K562 (cell line): ENCODE results near the gene SESN2. TPM values are rescaled to one million over a fixed set of nuclear protein-coding genes. Genes with fewer than 3 reads are reported as not detected.

ENCODE experiments used
- ARNT ChIP-seq, 2 experiments: fragments of 450-650 bp; IDR thresholded peaks; 2 replicates each; pipeline ENCODE4 v1.6.1; 2016; ENCODE audit warnings: mild to moderate bottlenecking in 1 of 2
- CCNT2 ChIP-seq: IDR thresholded peaks from 2 replicates; pipeline ENCODE4 v1.6.1; 2011; ENCODE audit warnings: borderline replicate concordance, low read depth, mild to moderate bottlenecking, moderate library complexity, mixed read lengths, low read length; ENCODE audit not compliant: insufficient read length; ENCODE audit errors: extremely low read depth
- CEBPB ChIP-seq: fragments of 450-650 bp; IDR thresholded peaks from 2 replicates; pipeline ENCODE4 v1.6.1; 2016; ENCODE audit warnings: missing genetic modification characterization, missing compliant biosample characterization
- GATAD2B ChIP-seq: fragments of 450-650 bp; IDR thresholded peaks from 2 replicates; pipeline ENCODE4 v1.6.1; 2017; ENCODE audit warnings: mild to moderate bottlenecking, borderline replicate concordance
- GTF2E2 ChIP-seq: fragments of 200-800 bp; sonication (Bioruptor generic); IDR thresholded peaks from 2 replicates; pipeline ENCODE4 v1.6.1; 2016; ENCODE audit warnings: missing genetic modification characterization, missing compliant biosample characterization
- HLTF ChIP-seq: fragments of 450-650 bp; IDR thresholded peaks from 2 replicates; pipeline ENCODE4 v1.6.1; 2016
- HMBOX1 ChIP-seq: sonication (generic); IDR thresholded peaks from 2 replicates; pipeline ENCODE4 v1.6.1; 2016
- MAZ ChIP-seq, 2 experiments: fragments of 450-650 bp in 1 of 2; sonication (generic) in 1 of 2; formaldehyde crosslinking; IDR thresholded peaks in 1 of 2; conservative IDR thresholded peaks in 1 of 2; 2 replicates each; pipeline versions ENCODE4 v1.4.0 to v1.5.0; 2020; ENCODE audit warnings: mild to moderate bottlenecking in 1 of 2, missing genetic modification reagents in 1 of 2
- MCM7 ChIP-seq, 2 experiments: fragments of 450-650 bp; IDR thresholded peaks; 2 replicates each; pipeline ENCODE4 v1.6.1; 2016 to 2018
- PYGO2 ChIP-seq: fragments of 450-650 bp; IDR thresholded peaks from 2 replicates; pipeline ENCODE4 v1.6.1; 2016; ENCODE audit warnings: mild to moderate bottlenecking, missing genetic modification characterization, moderate library complexity, missing compliant biosample characterization
- RFX1 ChIP-seq: fragments of 450-650 bp; IDR thresholded peaks from 2 replicates; pipeline ENCODE4 v1.6.1; 2016; ENCODE audit warnings: mild to moderate bottlenecking, moderate library complexity
- SMAD1 ChIP-seq: fragments of 150-350 bp; IDR thresholded peaks from 2 replicates; pipeline ENCODE4 v1.6.1; 2014; ENCODE audit warnings: low read length, low read depth; ENCODE audit not compliant: partially characterized antibody
- SRSF3 ChIP-seq: fragments of 200-400 bp; formaldehyde crosslinking; IDR thresholded peaks from 2 replicates; pipeline ENCODE4 v1.6.1; 2016; ENCODE audit warnings: mild to moderate bottlenecking, low read length, moderate library complexity; ENCODE audit not compliant: insufficient read depth
- TAF7 ChIP-seq: fragments of 450-650 bp; IDR thresholded peaks from 2 replicates; pipeline ENCODE4 v1.6.1; 2016; ENCODE audit warnings: missing genetic modification characterization, missing compliant biosample characterization
- ZNF263 ChIP-seq: sonication (generic); formaldehyde crosslinking; IDR thresholded peaks from 2 replicates; pipeline ENCODE4 v1.8.0; 2022; ENCODE audit warnings: mild to moderate bottlenecking, missing genetic modification reagents, borderline replicate concordance
- ZNF586 ChIP-seq: fragments of 450-650 bp; formaldehyde crosslinking; conservative IDR thresholded peaks from 2 replicates; pipeline ENCODE4 v1.4.0; 2020; ENCODE audit warnings: mild to moderate bottlenecking, moderate library complexity
- ZNF609 ChIP-seq: sonication (generic); formaldehyde crosslinking; IDR thresholded peaks from 2 replicates; pipeline ENCODE4 v1.8.1; 2023; ENCODE audit warnings: missing genetic modification reagents, mild to moderate bottlenecking, borderline replicate concordance
- ZNF830 ChIP-seq: fragments of 250-450 bp; sonication (Bioruptor Pico); IDR thresholded peaks from 2 replicates; pipeline ENCODE4 v1.5.0; 2021; ENCODE audit warnings: mild to moderate bottlenecking
- polyA plus RNA-seq, 8 experiments: library from polyadenylated mRNA; depleted of rRNA in 4 of 8; stranded (reverse) in 5 of 8; unstranded in 3 of 8; fragments of >200 nt; fragmentation: Nextera tagmentation in 2 of 8; fragmentation: Illumina TruSeq in 1 of 8; extraction: Ambion mirVana in 2 of 8; extraction: Trizol in 1 of 8; gene quantifications; 2 replicates each; pipeline versions ENCODE4 v1.2.1 to v1.2.3, GENCODE V29; 2011 to 2014; ENCODE audit warnings: inconsistent platforms in 1 of 8, missing spikeins in 1 of 8
- total RNA-seq, 7 experiments: library from RNA; depleted of rRNA in 6 of 7; stranded (reverse); fragments of >200 nt in 6 of 7; fragmentation: Illumina TruSeq in 2 of 7; extraction: Trizol in 2 of 7; gene quantifications; 2 replicates each; pipeline versions ENCODE4 v1.2.1 to v1.2.3, GENCODE V29; 2011 to 2021; ENCODE audit warnings: low replicate concordance in 1 of 7
- TF ChIP-seq, protein P1 (sequence below): fragments of 250-450 bp; sonication (Bioruptor Pico); IDR thresholded peaks from 2 replicates; pipeline ENCODE4 v1.5.0; 2020; ENCODE audit warnings: mild to moderate bottlenecking
- TF ChIP-seq, protein P2 (sequence below): IDR thresholded peaks from 2 replicates; pipeline ENCODE4 v1.6.1; 2016; ENCODE audit warnings: missing genetic modification characterization, missing compliant biosample characterization
- TF ChIP-seq, protein P3 (sequence below): fragments of 250-450 bp; sonication (Bioruptor Pico); IDR thresholded peaks from 2 replicates; pipeline ENCODE4 v1.8.0; 2022; ENCODE audit warnings: moderate library complexity, mild to moderate bottlenecking, inconsistent platforms

The SESN2 gene
- total and polyA plus RNA-seq, 9 of the 15 experiments (the other 6 are each of a cell fraction or from before 2014, with no cell fraction given): 3.7 to 71.3 (median 16.8) TPM

DNA sequence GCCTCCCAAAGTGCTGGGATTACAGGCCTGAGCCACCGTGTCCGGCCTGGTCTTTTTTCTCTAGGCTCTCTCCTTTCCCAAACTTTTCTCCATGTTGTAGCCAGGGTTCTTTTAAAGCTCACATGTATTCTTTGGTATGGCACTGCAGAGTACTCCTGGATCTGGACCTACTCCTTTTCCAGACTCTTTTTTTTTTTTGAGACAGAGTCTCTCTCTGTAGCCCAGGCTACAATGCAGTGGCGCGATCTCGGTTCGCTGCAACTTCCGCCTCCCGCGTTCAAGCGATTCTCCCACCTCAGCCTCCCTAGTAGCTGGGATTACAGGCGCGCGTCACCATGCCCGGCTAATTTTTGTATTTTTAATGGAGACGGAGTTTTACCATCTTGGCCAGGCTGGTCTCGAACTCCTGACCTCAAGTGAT lies 68.9 kb downstream of the SESN2 start (continued):
- TF ChIP-seq SMAD1 (no peak), ZNF609 (CRISPR knock-in tag) (no peak), TAF7 (tag) (no peak; the same call in 1 of the 2 replicates), CEBPB (tag) (no peak), HLTF (0 out of 2 replicates have a peak, but pooled peaks have one; percentile 59), MAZ (CRISPR knock-in tag; conservative IDR thresholded peaks at IDR 0.05 in 1 of 2, IDR thresholded peaks at IDR 0.05 in 1 of 2) (no peak), GATAD2B (no peak), HMBOX1 (no peak), ZNF830 (CRISPR knock-in tag) (no peak), CCNT2 (no peak), PYGO2 (tag) (0 out of 2 replicates have a peak, but pooled peaks have one; percentile 4), ARNT (IDR thresholded peaks at IDR 0.05) (no peak; a peak in 1 of 4 replicates), ZNF586 (no peak), ZNF263 (CRISPR knock-in tag) (no peak), MCM7 (IDR thresholded peaks at IDR 0.05) (no peak), SRSF3 (no peak), GTF2E2 (tag) (no peak), RFX1 (no peak)
- TF ChIP-seq, protein P1, sequence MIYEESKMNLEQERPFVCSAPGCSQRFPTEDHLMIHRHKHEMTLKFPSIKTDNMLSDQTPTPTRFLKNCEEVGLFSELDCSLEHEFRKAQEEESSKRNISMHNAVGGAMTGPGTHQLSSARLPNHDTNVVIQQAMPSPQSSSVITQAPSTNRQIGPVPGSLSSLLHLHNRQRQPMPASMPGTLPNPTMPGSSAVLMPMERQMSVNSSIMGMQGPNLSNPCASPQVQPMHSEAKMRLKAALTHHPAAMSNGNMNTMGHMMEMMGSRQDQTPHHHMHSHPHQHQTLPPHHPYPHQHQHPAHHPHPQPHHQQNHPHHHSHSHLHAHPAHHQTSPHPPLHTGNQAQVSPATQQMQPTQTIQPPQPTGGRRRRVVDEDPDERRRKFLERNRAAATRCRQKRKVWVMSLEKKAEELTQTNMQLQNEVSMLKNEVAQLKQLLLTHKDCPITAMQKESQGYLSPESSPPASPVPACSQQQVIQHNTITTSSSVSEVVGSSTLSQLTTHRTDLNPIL: no peak
- TF ChIP-seq, protein P2, sequence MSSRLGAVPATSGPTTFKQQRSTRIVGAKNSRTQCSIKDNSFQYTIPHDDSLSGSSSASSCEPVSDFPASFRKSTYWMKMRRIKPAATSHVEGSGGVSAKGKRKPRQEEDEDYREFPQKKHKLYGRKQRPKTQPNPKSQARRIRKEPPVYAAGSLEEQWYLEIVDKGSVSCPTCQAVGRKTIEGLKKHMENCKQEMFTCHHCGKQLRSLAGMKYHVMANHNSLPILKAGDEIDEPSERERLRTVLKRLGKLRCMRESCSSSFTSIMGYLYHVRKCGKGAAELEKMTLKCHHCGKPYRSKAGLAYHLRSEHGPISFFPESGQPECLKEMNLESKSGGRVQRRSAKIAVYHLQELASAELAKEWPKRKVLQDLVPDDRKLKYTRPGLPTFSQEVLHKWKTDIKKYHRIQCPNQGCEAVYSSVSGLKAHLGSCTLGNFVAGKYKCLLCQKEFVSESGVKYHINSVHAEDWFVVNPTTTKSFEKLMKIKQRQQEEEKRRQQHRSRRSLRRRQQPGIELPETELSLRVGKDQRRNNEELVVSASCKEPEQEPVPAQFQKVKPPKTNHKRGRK (tag): no peak
- TF ChIP-seq, protein P3, sequence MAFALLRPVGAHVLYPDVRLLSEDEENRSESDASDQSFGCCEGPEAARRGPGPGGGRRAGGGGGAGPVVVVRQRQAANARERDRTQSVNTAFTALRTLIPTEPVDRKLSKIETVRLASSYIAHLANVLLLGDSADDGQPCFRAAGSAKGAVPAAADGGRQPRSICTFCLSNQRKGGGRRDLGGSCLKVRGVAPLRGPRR (CRISPR knock-in tag): 0 out of 2 replicates have a peak, but pooled peaks have one; percentile 31
